Astrocyte of the spinal cord (primary cell): ENCODE results near the gene BABAM2.

Experiments
- DNase-seq: peaks from one replicate; pipeline ENCODE4 v3.0.0; 2011; ENCODE audit warnings: low read depth, low spot score
- H3K4me3 ChIP-seq: 2 replicates; pipeline ENCODE4 v1.5.1; 2011; ENCODE audit warnings: low read depth, mild to moderate bottlenecking, low read length, moderate library complexity
- in situ Hi-C: cut with HindIII; loops from 2 replicates; pipeline ENCODE4 v1.10.0; 2017; ENCODE audit warnings: low sequenced_read_pairs
- TF ChIP-seq, protein P1 (sequence below): IDR thresholded peaks from 2 replicates; pipeline ENCODE4 v1.5.1; 2012; ENCODE audit warnings: low read depth, mild to moderate bottlenecking, low read length, inconsistent platforms

BABAM2 gene

DNA sequence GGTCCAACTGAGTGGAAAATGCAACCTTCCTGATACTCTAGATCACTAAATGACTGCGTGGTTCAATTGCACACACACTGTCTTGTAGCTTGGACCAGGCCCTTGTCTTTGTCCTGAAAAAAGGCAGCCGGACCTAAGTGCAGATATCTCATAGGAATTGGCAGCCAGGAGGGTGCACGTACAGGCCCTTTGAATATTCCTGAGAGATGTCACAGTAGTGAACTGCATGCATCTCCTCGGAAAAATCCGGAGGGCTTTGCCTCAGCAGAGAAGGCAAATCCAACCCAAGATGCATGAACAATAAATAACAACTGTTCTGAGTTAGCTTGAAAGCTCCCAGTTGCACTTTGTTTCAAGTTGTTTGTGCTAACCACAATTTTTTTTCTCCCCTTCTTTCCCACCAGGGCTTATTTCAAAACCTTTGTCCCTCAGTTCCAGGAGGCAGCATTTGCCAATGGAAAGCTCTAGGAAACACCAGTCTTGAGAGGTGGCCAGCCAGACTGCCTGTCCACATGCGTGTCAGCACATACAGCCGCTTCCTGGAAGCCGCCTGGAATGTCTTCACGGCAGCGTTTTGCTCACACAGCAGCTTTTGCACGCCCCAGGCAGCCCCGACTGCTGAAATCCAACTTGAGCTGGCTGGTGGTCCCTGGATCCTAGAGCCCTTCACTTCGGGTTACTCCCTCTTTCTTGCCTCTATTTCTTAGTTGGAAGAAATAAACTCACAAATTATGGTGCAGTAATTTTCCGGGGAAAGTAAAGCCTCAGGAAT is 447.7 kb downstream of the BABAM2 start:
- no peak overlapping the region for H3K4me3 ChIP-seq
- in situ Hi-C loops = no loop called here
- peak; percentile 91 for DNase-seq
- TF ChIP-seq, protein P1, sequence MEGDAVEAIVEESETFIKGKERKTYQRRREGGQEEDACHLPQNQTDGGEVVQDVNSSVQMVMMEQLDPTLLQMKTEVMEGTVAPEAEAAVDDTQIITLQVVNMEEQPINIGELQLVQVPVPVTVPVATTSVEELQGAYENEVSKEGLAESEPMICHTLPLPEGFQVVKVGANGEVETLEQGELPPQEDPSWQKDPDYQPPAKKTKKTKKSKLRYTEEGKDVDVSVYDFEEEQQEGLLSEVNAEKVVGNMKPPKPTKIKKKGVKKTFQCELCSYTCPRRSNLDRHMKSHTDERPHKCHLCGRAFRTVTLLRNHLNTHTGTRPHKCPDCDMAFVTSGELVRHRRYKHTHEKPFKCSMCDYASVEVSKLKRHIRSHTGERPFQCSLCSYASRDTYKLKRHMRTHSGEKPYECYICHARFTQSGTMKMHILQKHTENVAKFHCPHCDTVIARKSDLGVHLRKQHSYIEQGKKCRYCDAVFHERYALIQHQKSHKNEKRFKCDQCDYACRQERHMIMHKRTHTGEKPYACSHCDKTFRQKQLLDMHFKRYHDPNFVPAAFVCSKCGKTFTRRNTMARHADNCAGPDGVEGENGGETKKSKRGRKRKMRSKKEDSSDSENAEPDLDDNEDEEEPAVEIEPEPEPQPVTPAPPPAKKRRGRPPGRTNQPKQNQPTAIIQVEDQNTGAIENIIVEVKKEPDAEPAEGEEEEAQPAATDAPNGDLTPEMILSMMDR = no peak

- H3K4me3 ChIP-seq = no peak overlapping the region
- no peak for DNase-seq
- TF ChIP-seq, protein P1 = no peak
- in situ Hi-C loops = no loop called here
These were observed 448.3 kb downstream of the BABAM2 start for GRCh38 chr2:28338831-28339321.

DNA sequence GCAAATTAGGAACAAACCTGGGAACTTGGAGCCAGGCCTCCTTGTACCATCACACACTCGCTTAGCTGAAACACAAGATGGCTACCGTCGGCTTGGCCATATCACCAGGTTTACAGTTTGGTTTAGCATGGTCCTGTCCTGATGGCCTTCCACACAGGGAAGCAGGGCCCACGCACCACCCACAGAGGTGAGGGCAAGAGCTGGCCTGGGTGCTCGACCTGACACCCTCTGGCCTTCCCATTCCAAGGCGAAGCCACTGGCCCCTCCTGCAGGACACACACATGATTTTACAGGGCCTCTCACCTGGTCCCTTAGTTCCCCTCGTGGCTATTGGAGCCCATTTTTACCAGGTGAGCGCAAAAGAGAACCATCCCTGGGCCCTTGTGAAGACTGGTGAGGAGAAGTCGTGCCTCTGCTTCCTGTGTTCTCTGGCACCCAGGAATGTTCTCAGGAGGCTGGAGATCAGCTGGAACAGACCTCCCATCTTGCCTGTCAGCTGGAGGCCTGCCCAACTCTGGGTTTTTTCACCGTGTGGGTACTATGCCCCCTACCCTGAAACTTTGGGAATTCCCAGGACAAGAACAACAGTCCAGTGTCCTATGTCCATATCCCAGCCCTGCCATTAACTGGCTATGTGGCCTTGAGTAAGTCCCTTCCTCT is 449.1 kb downstream of the BABAM2 start:
- TF ChIP-seq, protein P1 = no peak
- DNase-seq = no peak
- in situ Hi-C loops = no loop called here
- H3K4me3 ChIP-seq = no peak overlapping the region

DNA sequence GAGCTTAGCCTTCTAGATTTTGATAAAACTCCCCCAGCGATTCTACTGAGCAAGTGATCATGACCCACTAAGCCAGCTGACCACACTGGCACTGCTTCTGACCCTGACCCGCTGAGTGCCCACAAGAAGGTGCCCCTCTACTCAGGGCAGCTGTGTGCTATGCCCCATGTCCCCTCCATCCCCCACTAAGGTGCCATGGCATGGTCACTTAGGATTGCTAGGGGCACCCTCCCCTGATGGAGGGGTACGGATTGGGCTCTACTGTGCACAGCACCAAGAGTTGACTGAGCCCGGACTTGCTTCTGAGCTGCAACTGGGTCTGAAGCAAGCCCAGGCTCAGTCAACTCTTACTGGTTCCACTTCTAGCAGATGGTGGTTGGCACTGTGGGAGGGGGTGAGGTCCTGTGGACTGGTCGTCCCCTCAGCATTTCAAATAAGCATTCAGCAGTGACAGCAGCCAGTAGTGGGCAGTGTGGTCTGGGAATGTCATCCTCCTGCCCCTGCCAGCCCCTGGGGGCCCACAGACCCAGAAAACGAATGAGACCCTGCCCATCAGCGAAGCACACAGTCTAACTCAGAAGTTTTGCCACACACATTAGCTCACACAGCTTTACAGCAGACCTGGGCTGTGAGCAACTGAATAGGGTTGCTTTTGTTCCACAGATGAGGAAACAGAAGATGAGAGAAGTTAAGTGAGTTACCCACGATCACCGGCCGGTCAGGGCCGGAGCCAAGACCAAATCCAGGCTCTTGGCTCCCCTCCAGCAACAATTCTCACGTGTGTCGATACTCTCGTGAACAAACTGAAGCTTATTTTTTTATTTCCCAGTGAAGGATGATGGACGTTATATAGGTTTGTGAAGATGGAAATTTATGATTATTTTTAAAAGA is 450.0 kb downstream of the BABAM2 start:
- in situ Hi-C loops = no loop called here
- TF ChIP-seq, protein P1 = peak; percentile 19
- DNase-seq = no peak
- H3K4me3 ChIP-seq = no peak overlapping the region

GRCh38 chr2:28341208-28341891 is 450.8 kb downstream of the BABAM2 start:
- TF ChIP-seq, protein P1 = no peak
- H3K4me3 ChIP-seq = no peak overlapping the region
- DNase-seq = no peak
- in situ Hi-C loops = no loop called here
